H9 (cell line): ENCODE data around the gene STYXL1. TPM values are rescaled to one million over a fixed set of nuclear protein-coding genes. Genes with fewer than 3 reads are reported as not detected.

Experiments
- DNase-seq: peaks from one replicate; pipeline ENCODE4 v3.0.0-alpha.2; 2017
- H2AFZ ChIP-seq: one replicate; pipeline ENCODE4 v1.6.1; 2013; ENCODE audit warnings: mild to moderate bottlenecking, low read length, control low read depth, moderate library complexity
- H2AK5ac ChIP-seq: 2 replicates; pipeline ENCODE4 v1.6.1; 2013; ENCODE audit warnings: low read length, control low read depth, mixed read lengths; ENCODE audit not compliant: insufficient read length
- H2BK120ac ChIP-seq: one replicate; pipeline ENCODE4 v1.6.1; 2013; ENCODE audit warnings: low read depth, mild to moderate bottlenecking, low read length, control low read depth, inconsistent platforms; ENCODE audit not compliant: poor library complexity, severe bottlenecking
- H2BK12ac ChIP-seq: 2 replicates; pipeline ENCODE4 v1.6.1; 2013; ENCODE audit warnings: low read length, control low read depth, mixed read lengths, low read depth; ENCODE audit not compliant: insufficient read length
- H2BK15ac ChIP-seq: 2 replicates; pipeline ENCODE4 v1.6.1; 2013; ENCODE audit warnings: low read depth, low read length, control low read depth
- H2BK20ac ChIP-seq: one replicate; pipeline ENCODE4 v1.6.1; 2013; ENCODE audit warnings: low read depth, mild to moderate bottlenecking, low read length, control low read depth, inconsistent platforms; ENCODE audit not compliant: poor library complexity, severe bottlenecking
- H2BK5ac ChIP-seq: 2 replicates; pipeline ENCODE4 v1.6.1; 2013; ENCODE audit warnings: low read length, control low read depth, mixed read lengths; ENCODE audit not compliant: insufficient read length
- H3K14ac ChIP-seq: 2 replicates; pipeline ENCODE4 v1.6.1; 2013; ENCODE audit warnings: low read length, control low read depth; ENCODE audit not compliant: insufficient read depth
- H3K18ac ChIP-seq: 2 replicates; pipeline ENCODE4 v1.6.1; 2013; ENCODE audit warnings: low read depth, mild to moderate bottlenecking, mixed read lengths, low read length, control low read depth; ENCODE audit not compliant: insufficient read length
- H3K23ac ChIP-seq: 2 replicates; pipeline ENCODE4 v1.6.1; 2013; ENCODE audit warnings: low read length, control low read depth, mixed read lengths, low read depth; ENCODE audit not compliant: insufficient read length
- H3K23me2 ChIP-seq: 2 replicates; pipeline ENCODE4 v1.6.1; 2013; ENCODE audit warnings: low read depth, mild to moderate bottlenecking, mixed read lengths, low read length, control low read depth; ENCODE audit not compliant: insufficient read length, poor library complexity, severe bottlenecking
- H3K27ac ChIP-seq: 2 replicates; pipeline ENCODE4 v1.5.1; 2013; ENCODE audit warnings: low read length, control low read depth, mixed read lengths, low read depth; ENCODE audit not compliant: insufficient read length
- H3K27me3 ChIP-seq: 2 replicates; pipeline ENCODE4 v1.6.1; 2013; ENCODE audit warnings: low read length, control low read depth, inconsistent platforms; ENCODE audit not compliant: insufficient read depth
- H3K4ac ChIP-seq: 2 replicates; pipeline ENCODE4 v1.6.1; 2013; ENCODE audit warnings: low read depth, mild to moderate bottlenecking, control low read depth, inconsistent platforms, low read length, moderate library complexity
- H3K4me1 ChIP-seq: 2 replicates; pipeline ENCODE4 v1.6.1; 2013; ENCODE audit warnings: low read length, control low read depth, inconsistent platforms; ENCODE audit not compliant: insufficient read depth
- H3K4me2 ChIP-seq: 2 replicates; pipeline ENCODE4 v1.6.1; 2013; ENCODE audit warnings: low read length, control low read depth, mixed read lengths; ENCODE audit not compliant: insufficient read length, insufficient read depth
- H3K56ac ChIP-seq: 2 replicates; pipeline ENCODE4 v1.6.1; 2013; ENCODE audit warnings: low read depth, mild to moderate bottlenecking, mixed read lengths, low read length, control low read depth; ENCODE audit not compliant: insufficient read length
- H3K79me1 ChIP-seq: 2 replicates; pipeline ENCODE4 v1.6.1; 2013; ENCODE audit warnings: low read depth, mild to moderate bottlenecking, moderate library complexity, low read length, control low read depth, inconsistent platforms; ENCODE audit not compliant: insufficient read depth, poor library complexity, severe bottlenecking
- H3K79me2 ChIP-seq: 2 replicates; pipeline ENCODE4 v1.6.1; 2013; ENCODE audit warnings: low read length, control low read depth, inconsistent platforms; ENCODE audit not compliant: insufficient read depth
- H3K9ac ChIP-seq: 2 replicates; pipeline ENCODE4 v1.6.1; 2013; ENCODE audit warnings: low read length, control low read depth, mixed read lengths; ENCODE audit not compliant: insufficient read length; ENCODE audit errors: extremely low read depth
- H3K9me3 ChIP-seq: one replicate; pipeline ENCODE4 v1.6.1; 2013; ENCODE audit warnings: low read depth, low read length, inconsistent platforms; ENCODE audit not compliant: control insufficient read depth
- H3T11ph ChIP-seq: one replicate; pipeline ENCODE4 v1.6.1; 2013; ENCODE audit warnings: mild to moderate bottlenecking, low read length, control low read depth, inconsistent platforms
- H4K20me1 ChIP-seq: one replicate; pipeline ENCODE4 v1.6.1; 2013; ENCODE audit not compliant: control insufficient read depth, insufficient read length, insufficient read depth
- H4K5ac ChIP-seq: 2 replicates; pipeline ENCODE4 v1.6.1; 2013; ENCODE audit warnings: low read depth, mild to moderate bottlenecking, mixed read lengths, low read length, control low read depth; ENCODE audit not compliant: insufficient read length
- H4K8ac ChIP-seq: replicated peaks from 2 replicates; pipeline ENCODE4 v1.6.1; 2013; ENCODE audit warnings: low read length, control low read depth, mixed read lengths, low read depth; ENCODE audit not compliant: insufficient read length
- H4K91ac ChIP-seq: 2 replicates; pipeline ENCODE4 v1.6.1; 2013; ENCODE audit warnings: low read depth, mild to moderate bottlenecking, moderate library complexity, mixed read lengths, low read length, control low read depth; ENCODE audit not compliant: insufficient read length
- H3K27ac Mint-ChIP-seq, 3 experiments: 2 replicates in 2 of 3; 3 replicates in 1 of 3; pipeline ENCODE4 v1.8.0; 2020 to 2021; ENCODE audit warnings: mixed read lengths in 3 of 3, mild to moderate bottlenecking in 1 of 3, moderate library complexity in 1 of 3
- H3K27me3 Mint-ChIP-seq: 2 replicates; pipeline ENCODE4 v1.8.0; 2021; ENCODE audit warnings: low read depth, mild to moderate bottlenecking, moderate library complexity, mixed read lengths
- H3K36me3 Mint-ChIP-seq, 3 experiments: 2 replicates in 2 of 3; 3 replicates in 1 of 3; pipeline ENCODE4 v1.8.0; 2020 to 2021; ENCODE audit warnings: low read depth in 3 of 3, mixed read lengths in 3 of 3; ENCODE audit not compliant: insufficient read depth in 1 of 3
- H3K4me1 Mint-ChIP-seq, 2 experiments: 2 replicates each; pipeline ENCODE4 v1.8.0; 2020; ENCODE audit warnings: mixed read lengths in 2 of 2
- H3K4me3 Mint-ChIP-seq, 2 experiments: 2 replicates in 1 of 2; 3 replicates in 1 of 2; pipeline ENCODE4 v1.8.0; 2020 to 2021; ENCODE audit warnings: mild to moderate bottlenecking in 2 of 2, mixed read lengths in 2 of 2, moderate library complexity in 1 of 2
- H3K9me3 Mint-ChIP-seq, 2 experiments: 2 replicates in 1 of 2; 3 replicates in 1 of 2; pipeline ENCODE4 v1.8.0; 2020; ENCODE audit warnings: mild to moderate bottlenecking in 2 of 2, mixed read lengths in 2 of 2, moderate library complexity in 1 of 2
- CTCF ChIP-seq: fragments of 200-600 bp; sonication (generic); conservative IDR thresholded peaks from 3 replicates; pipeline ENCODE4 v1.8.0; 2021; ENCODE audit warnings: antibody characterized with exemption, mild to moderate bottlenecking
- WGBS: extraction: QIAGEN DNeasy Blood & Tissue Kit; methylation state at CpG from one replicate; pipeline ENCODE4 v1.1.7; 2013; ENCODE audit warnings: missing lambda C conversion rate, low lambda C conversion rate, mixed read lengths; ENCODE audit not compliant: insufficient read length; ENCODE audit errors: extremely low coverage; 5-methylcytosine and 5-hydroxymethylcytosine counted together
- total RNA-seq: library from RNA; stranded (reverse); gene quantifications from 2 replicates; pipeline ENCODE4 v1.2.1, GENCODE V29; 2021

The STYXL1 gene
- total RNA-seq, 1 experiment from 2014 or later = 38.7 TPM

GRCh38 chr7:75968012-75968411 is 79.8 kb downstream of the STYXL1 start:
- no peak overlapping the region for H2BK5ac ChIP-seq
- H4K8ac ChIP-seq = no peak overlapping the region
- no peak overlapping the region for H3K27ac ChIP-seq
- H3K9me3 Mint-ChIP-seq = no peaks in the 10 kb centered on the region
- no peaks in the 10 kb centered on the region for H3K4me1 ChIP-seq
- no peak for DNase-seq
- H3K27me3 ChIP-seq = no peaks in the 10 kb centered on the region
- WGBS = no CpG with 5 or more reads among the region's 10 CpGs
- H2AFZ ChIP-seq = no peak overlapping the region
- no peaks in the 10 kb centered on the region for H3K79me2 ChIP-seq
- no peak overlapping the region for H4K5ac ChIP-seq
- H3K9ac ChIP-seq = no peak overlapping the region
- H3K4me2 ChIP-seq = no peak overlapping the region
- no peak overlapping the region for H3T11ph ChIP-seq
- H2AK5ac ChIP-seq = no peak overlapping the region
- H3K14ac ChIP-seq = no peak overlapping the region
- no peaks in the 10 kb centered on the region for H3K9me3 ChIP-seq
- H2BK12ac ChIP-seq = no peak overlapping the region
- TF ChIP-seq CTCF = no peak
- H3K56ac ChIP-seq = no peak overlapping the region
- no peaks in the 10 kb centered on the region for H3K23me2 ChIP-seq
- H3K27me3 Mint-ChIP-seq = no peaks in the 10 kb centered on the region; the same call in 1 of the 2 replicates
- H3K4me3 Mint-ChIP-seq = no peak overlapping the region
- no peak overlapping the region for H3K4ac ChIP-seq
- no peak overlapping the region for H2BK20ac ChIP-seq
- H3K18ac ChIP-seq = no peak overlapping the region
- no peaks in the 10 kb centered on the region for H3K79me1 ChIP-seq
- H3K23ac ChIP-seq = no peak overlapping the region
- peaks cover 4 to 11% of the 10 kb centered on the region in 2 experiments; a peak in 3 of 4 replicates for H3K4me1 Mint-ChIP-seq
- H2BK120ac ChIP-seq = no peak overlapping the region
- no peak overlapping the region for H2BK15ac ChIP-seq
- peaks cover 13 to 37% (median 30%) of the 10 kb centered on the region in 3 experiments; a peak in 6 of 7 replicates for H3K36me3 Mint-ChIP-seq
- H4K91ac ChIP-seq = no peak overlapping the region
- peak overlapping the region in 1 of 3 experiments; percentile 73; a peak in 1 of 7 replicates for H3K27ac Mint-ChIP-seq
- H4K20me1 ChIP-seq = no peaks in the 10 kb centered on the region
